ENCODE data around the gene VPS16.

- TF ChIP-seq ZBTB33 (IDR thresholded peaks at IDR 0.05; ENCODE audit: extremely low read depth, insufficient replicate concordance, low read length) (no peak), EZH2phosphoT487 (IDR thresholded peaks at IDR 0.05; ENCODE audit: borderline replicate concordance) (no peak), TCF7L2 (IDR thresholded peaks at IDR 0.05; ENCODE audit: borderline replicate concordance, extremely low read depth, insufficient read depth, insufficient read length) (no peak), CTCF (IDR thresholded peaks at IDR 0.05 in 2 of 3, conservative IDR thresholded peaks at IDR 0.05 in 1 of 3; ENCODE audit: borderline replicate concordance in 1 of 3, insufficient read depth in 1 of 3, low read depth in 2 of 3, low read length in 2 of 3) (no peak), FOSL1 (IDR thresholded peaks at IDR 0.05; ENCODE audit: low read depth) (no peak), POLR2A (IDR thresholded peaks at IDR 0.05; ENCODE audit: borderline replicate concordance, extremely low read depth, insufficient read depth, insufficient read length) (no peak), YY1 (IDR thresholded peaks at IDR 0.05; ENCODE audit: extremely low read depth, insufficient replicate concordance, low read depth, low read length) (no peak), CEBPB (IDR thresholded peaks at IDR 0.05; ENCODE audit: low read depth) (no peak), EZH2 (IDR thresholded peaks at IDR 0.05) (no peak)
Observed at GRCh38 chr20:2911200-2911599, 70.7 kb downstream of the VPS16 start.
